NB4 (cell line): ENCODE measurements around the gene RASGEF1C.

Experiments used
- DNase-seq: peaks from one replicate; pipeline ENCODE4 v3.0.0; 2010; ENCODE audit warnings: low read depth
- H3K4me3 ChIP-seq: one replicate; pipeline ENCODE4 v1.5.1; 2011; ENCODE audit warnings: mild to moderate bottlenecking, low read depth, low read length, moderate library complexity
- CTCF ChIP-seq: IDR thresholded peaks from one replicate; pipeline ENCODE4 v1.5.1; 2012; ENCODE audit warnings: low read depth, low read length
- MAX ChIP-seq: IDR thresholded peaks from 2 replicates; pipeline ENCODE4 v1.6.1; 2011; ENCODE audit warnings: low read depth, low read length
- MYC ChIP-seq: IDR thresholded peaks from 2 replicates; pipeline ENCODE4 v1.6.1; 2011; ENCODE audit warnings: low read depth, low read length
- POLR2A ChIP-seq: IDR thresholded peaks from 2 replicates; pipeline ENCODE4 v1.6.1; 2011; ENCODE audit warnings: mild to moderate bottlenecking; ENCODE audit not compliant: insufficient read length; ENCODE audit errors: extremely low read depth

The RASGEF1C gene

GRCh38 chr5:180162304-180162661 lies 46.7 kb downstream of the RASGEF1C start:
- TF ChIP-seq POLR2A (no peak), MYC (no peak), CTCF (no peak), MAX (no peak)
- H3K4me3 ChIP-seq = no peak overlapping the region
- no peak for DNase-seq

- no peak for TF ChIP-seq CTCF
- TF ChIP-seq MYC = no peak
- no peak for TF ChIP-seq MAX
- no peak for TF ChIP-seq POLR2A
- peak; percentile 14 for DNase-seq
- no peak overlapping the region for H3K4me3 ChIP-seq
These were observed 47.3 kb downstream of the RASGEF1C start for GRCh38 chr5:180161420-180162303.

GRCh38 chr5:180160789-180161188 lies 48.2 kb downstream of the RASGEF1C start:
- TF ChIP-seq CTCF = no peak
- no peak for TF ChIP-seq MYC
- TF ChIP-seq POLR2A = no peak
- TF ChIP-seq MAX = no peak
- H3K4me3 ChIP-seq = no peak overlapping the region
- peak; percentile 50 for DNase-seq

GRCh38 chr5:180160215-180160614 lies 48.8 kb downstream of the RASGEF1C start:
- no peak overlapping the region for H3K4me3 ChIP-seq
- no peak for TF ChIP-seq CTCF
- no peak for TF ChIP-seq MYC
- no peak for TF ChIP-seq POLR2A
- no peak for TF ChIP-seq MAX
- no peak for DNase-seq

GRCh38 chr5:180159756-180160155 lies 49.3 kb downstream of the RASGEF1C start:
- no peak overlapping the region for H3K4me3 ChIP-seq
- DNase-seq = no peak
- no peak for TF ChIP-seq MAX
- TF ChIP-seq MYC = no peak
- TF ChIP-seq CTCF = no peak
- TF ChIP-seq POLR2A = no peak

- H3K4me3 ChIP-seq = no peak overlapping the region
- no peak for DNase-seq
- TF ChIP-seq MAX (no peak), CTCF (no peak), MYC (no peak), POLR2A (no peak)
These were observed 51.1 kb downstream of the RASGEF1C start for GRCh38 chr5:180157866-180158265.
